ENCODE data around the gene UGT1A6. TPM values are rescaled to one million over a fixed set of nuclear protein-coding genes. Genes with fewer than 3 reads are reported as not detected.

UGT1A6 gene
- polyA plus RNA-seq, 2 of the 4 experiments (the other 2 are of a cell fraction): 2.5 to 3.5 TPM

GRCh38 chr2:233799716-233800115, 107.0 kb downstream of the UGT1A6 start:
- no peak overlapping the region for H3K4me3 ChIP-seq
- DNase-seq (ENCODE audit: low read depth in 1 of 2, low spot score in 1 of 2) (no peak), ATAC-seq (no peak), FAIRE-seq (no peak)
- POLR2A ChIA-PET: no interaction called here
- H3K4me2 ChIP-seq: no peak overlapping the region
- H3K4me1 ChIP-seq: peaks cover 8% of the 10 kb centered on the region
- 50% methylated on average over 5 of the region's 5 CpGs for WGBS (ENCODE audit: missing lambda C conversion rate)
- no peak for TF ChIP-seq KDM5A (IDR thresholded peaks at IDR 0.05)
- no peak for TF ChIP-seq ZC3H11A (IDR thresholded peaks at IDR 0.05)
- no peak for TF ChIP-seq JUN (IDR thresholded peaks at IDR 0.05)
- no peak for TF ChIP-seq CEBPB (IDR thresholded peaks at IDR 0.05)
- no peak for TF ChIP-seq GATA3 (IDR thresholded peaks at IDR 0.05; ENCODE audit: borderline replicate concordance)
- no peak for TF ChIP-seq NPAS2 (CRISPR knock-in tag; IDR thresholded peaks at IDR 0.05; ENCODE audit: borderline replicate concordance)
- TF ChIP-seq MAX (IDR thresholded peaks at IDR 0.05): no peak
- H3K27ac ChIP-seq: peak overlapping the region in 1 of 2 experiments; percentile 34; a peak in 1 of 6 replicates
- CTCF ChIA-PET: interaction anchor here (0.6 kb wide), 1 partner anchor 747 kb away, joined by 3 read pairs; no protein-coding TSS in a partner anchor
- H3K9me3 ChIP-seq: no peaks in the 10 kb centered on the region

- no peak for DNase-seq (ENCODE audit: low read depth in 1 of 2, low spot score in 1 of 2)
- FAIRE-seq: no peak
- Histone ChIP-seq H3K4me3 (no peak overlapping the region), H3K27ac (peak overlapping the region in 1 of 2 experiments; percentile 34; a peak in 1 of 6 replicates), H3K4me1 (peaks cover 8% of the 10 kb centered on the region), H3K9me3 (no peaks in the 10 kb centered on the region), H3K4me2 (no peak overlapping the region)
- CTCF ChIA-PET: interaction anchor here (0.5 to 0.6 kb wide), 2 partner anchors 227 to 748 kb away, joined by 3 read pairs; no protein-coding TSS in a partner anchor
- ATAC-seq: no peak; a peak in 1 of 6 replicates
- POLR2A ChIA-PET: no interaction called here
- TF ChIP-seq RARB (CRISPR knock-in tag; IDR thresholded peaks at IDR 0.05) (no peak), CBX8 (IDR thresholded peaks at IDR 0.05) (no peak), HES2 (IDR thresholded peaks at IDR 0.05) (no peak)
- 88% methylated on average over 7 of the region's 7 CpGs for WGBS (ENCODE audit: missing lambda C conversion rate)
Observed at GRCh38 chr2:233800208-233800607, 107.5 kb downstream of the UGT1A6 start.

- no peaks in the 10 kb centered on the region for H3K9me3 ChIP-seq
- H3K27ac ChIP-seq: peak overlapping the region; percentile 27 to 65; a peak in 4 of 6 replicates
- peak overlapping the region; percentile 39; the same call in 1 of the 3 replicates for H3K4me2 ChIP-seq
- 84% methylated on average over 9 of the region's 9 CpGs for WGBS (ENCODE audit: missing lambda C conversion rate)
- DNase-seq (ENCODE audit: low read depth in 1 of 2, low spot score in 1 of 2) (no peak), ATAC-seq (peak in 1 of 2 experiments; percentile 50; a peak in 2 of 6 replicates), FAIRE-seq (no peak)
- ChIA-PET CTCF (interaction anchor here (0.5 to 0.9 kb wide), 2 partner anchors 31 to 259 kb away, joined by 3 to 4 read pairs; no protein-coding TSS in a partner anchor), POLR2A (no interaction called here)
- no peak for TF ChIP-seq RFX5 (IDR thresholded peaks at IDR 0.05)
- TF ChIP-seq MAZ (IDR thresholded peaks at IDR 0.05; ENCODE audit: borderline replicate concordance, low read depth, low read length): no peak
- TF ChIP-seq FOSB (CRISPR knock-in tag; IDR thresholded peaks at IDR 0.05): no peak
- TF ChIP-seq HOXB13 (CRISPR knock-in tag; IDR thresholded peaks at IDR 0.05; ENCODE audit: low read depth): no peak
- TF ChIP-seq EHF (CRISPR knock-in tag; IDR thresholded peaks at IDR 0.05): no peak
- TF ChIP-seq EP300 (IDR thresholded peaks at IDR 0.05): no peak
- peaks cover 8% of the 10 kb centered on the region for H3K4me1 ChIP-seq
- H3K4me3 ChIP-seq: no peak overlapping the region
Observed at GRCh38 chr2:233801357-233802131, 108.9 kb downstream of the UGT1A6 start.

- no peak for ATAC-seq
- ChIA-PET POLR2A (no interaction called here), CTCF (interaction anchor here (0.9 kb wide), 1 partner anchor 30 kb away, joined by 3 read pairs; no protein-coding TSS in a partner anchor)
- no peak overlapping the region for H3K4me2 ChIP-seq
- H3K27ac ChIP-seq: peak overlapping the region; percentile 18 to 65; a peak in 3 of 6 replicates
- FAIRE-seq: no peak
- 100% methylated on average over 2 of the region's 3 CpGs for WGBS (ENCODE audit: missing lambda C conversion rate)
- no peak overlapping the region for H3K4me3 ChIP-seq
- peaks cover 8% of the 10 kb centered on the region for H3K4me1 ChIP-seq
- DNase-seq (ENCODE audit: low read depth in 1 of 2, low spot score in 1 of 2): no peak
- H3K9me3 ChIP-seq: no peaks in the 10 kb centered on the region
- TF ChIP-seq FOXS1 (CRISPR knock-in tag; IDR thresholded peaks at IDR 0.05): no peak
- no peak for TF ChIP-seq JUN (IDR thresholded peaks at IDR 0.05)
- TF ChIP-seq NPAS2 (CRISPR knock-in tag; IDR thresholded peaks at IDR 0.05; ENCODE audit: borderline replicate concordance): no peak
- TF ChIP-seq ZFP36 (IDR thresholded peaks at IDR 0.05; ENCODE audit: borderline replicate concordance, partially characterized antibody): no peak
- no peak for TF ChIP-seq NFE2L2 (conservative IDR thresholded peaks at IDR 0.05; ENCODE audit: low read length)
Observed at GRCh38 chr2:233802132-233802815, 109.6 kb downstream of the UGT1A6 start.

All from A549 (cell line).